Motor neuron (in vitro differentiated cells): ENCODE data around the gene EEFSEC. TPM values are rescaled to one million over a fixed set of nuclear protein-coding genes. Genes with fewer than 3 reads are reported as not detected.

Experiments
- ATAC-seq, 8 experiments: fragments of 200-7000 bp; cut with Tn5 transposase; replicated peaks in 6 of 8; 2 replicates each; pipeline ENCODE4 v1.8.0; 2021; ENCODE audit warnings: mild to moderate bottlenecking in 8 of 8, moderate library complexity in 8 of 8
- H3K27ac ChIP-seq, 2 donors: fragments of 250-450 bp; sonication (Bioruptor Pico); 2 replicates each; pipeline ENCODE4 v1.9.0; 2021; ENCODE audit warnings: antibody characterized with exemption in 2 of 2, mild to moderate bottlenecking in 2 of 2, moderate library complexity in 1 of 2
- H3K4me1 ChIP-seq, 2 donors: fragments of 250-450 bp; sonication (Bioruptor Pico); replicated peaks in 1 of 2; 2 replicates each; pipeline ENCODE4 v1.6.1; 2021; ENCODE audit warnings: antibody characterized with exemption in 2 of 2, mild to moderate bottlenecking in 2 of 2, moderate library complexity in 1 of 2
- H3K4me3 ChIP-seq, 5 donors: fragments of 250-450 bp; sonication (Bioruptor Pico); 2 replicates each; pipeline ENCODE4 v1.9.0; 2021; ENCODE audit warnings: antibody characterized with exemption in 5 of 5, mild to moderate bottlenecking in 5 of 5, moderate library complexity in 4 of 5
- WGBS, 10 experiments: fragments of 450-650 bp; shearing (Covaris generic); methylation state at CpG; one replicate each; pipeline ENCODE4 v1.0.0; 2022; 5-methylcytosine and 5-hydroxymethylcytosine counted together
- in situ Hi-C, 9 experiments: fragments of 400-800 bp; cut with MboI; loops; one replicate each; pipeline ENCODE4 v1.15.0; 2021; ENCODE audit warnings: low sequenced_read_pairs in 9 of 9, low pct_unique_long_range_greater_than_20kb in 2 of 9; ENCODE audit not compliant: unreplicated experiment in 9 of 9
- total RNA-seq, 8 experiments: library from RNA; unstranded; fragments of 300-600 nt; gene quantifications; 2 replicates each; pipeline versions ENCODE4 v1.2.3 to v1.2.4, GENCODE V29; 2022

EEFSEC gene, protein sequence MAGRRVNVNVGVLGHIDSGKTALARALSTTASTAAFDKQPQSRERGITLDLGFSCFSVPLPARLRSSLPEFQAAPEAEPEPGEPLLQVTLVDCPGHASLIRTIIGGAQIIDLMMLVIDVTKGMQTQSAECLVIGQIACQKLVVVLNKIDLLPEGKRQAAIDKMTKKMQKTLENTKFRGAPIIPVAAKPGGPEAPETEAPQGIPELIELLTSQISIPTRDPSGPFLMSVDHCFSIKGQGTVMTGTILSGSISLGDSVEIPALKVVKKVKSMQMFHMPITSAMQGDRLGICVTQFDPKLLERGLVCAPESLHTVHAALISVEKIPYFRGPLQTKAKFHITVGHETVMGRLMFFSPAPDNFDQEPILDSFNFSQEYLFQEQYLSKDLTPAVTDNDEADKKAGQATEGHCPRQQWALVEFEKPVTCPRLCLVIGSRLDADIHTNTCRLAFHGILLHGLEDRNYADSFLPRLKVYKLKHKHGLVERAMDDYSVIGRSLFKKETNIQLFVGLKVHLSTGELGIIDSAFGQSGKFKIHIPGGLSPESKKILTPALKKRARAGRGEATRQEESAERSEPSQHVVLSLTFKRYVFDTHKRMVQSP
- 10 to 100 TPM in 3 of 8 experiments, 1 to 10 TPM in 5; 5.8 to 20.7 (median 9.5) TPM for total RNA-seq

DNA sequence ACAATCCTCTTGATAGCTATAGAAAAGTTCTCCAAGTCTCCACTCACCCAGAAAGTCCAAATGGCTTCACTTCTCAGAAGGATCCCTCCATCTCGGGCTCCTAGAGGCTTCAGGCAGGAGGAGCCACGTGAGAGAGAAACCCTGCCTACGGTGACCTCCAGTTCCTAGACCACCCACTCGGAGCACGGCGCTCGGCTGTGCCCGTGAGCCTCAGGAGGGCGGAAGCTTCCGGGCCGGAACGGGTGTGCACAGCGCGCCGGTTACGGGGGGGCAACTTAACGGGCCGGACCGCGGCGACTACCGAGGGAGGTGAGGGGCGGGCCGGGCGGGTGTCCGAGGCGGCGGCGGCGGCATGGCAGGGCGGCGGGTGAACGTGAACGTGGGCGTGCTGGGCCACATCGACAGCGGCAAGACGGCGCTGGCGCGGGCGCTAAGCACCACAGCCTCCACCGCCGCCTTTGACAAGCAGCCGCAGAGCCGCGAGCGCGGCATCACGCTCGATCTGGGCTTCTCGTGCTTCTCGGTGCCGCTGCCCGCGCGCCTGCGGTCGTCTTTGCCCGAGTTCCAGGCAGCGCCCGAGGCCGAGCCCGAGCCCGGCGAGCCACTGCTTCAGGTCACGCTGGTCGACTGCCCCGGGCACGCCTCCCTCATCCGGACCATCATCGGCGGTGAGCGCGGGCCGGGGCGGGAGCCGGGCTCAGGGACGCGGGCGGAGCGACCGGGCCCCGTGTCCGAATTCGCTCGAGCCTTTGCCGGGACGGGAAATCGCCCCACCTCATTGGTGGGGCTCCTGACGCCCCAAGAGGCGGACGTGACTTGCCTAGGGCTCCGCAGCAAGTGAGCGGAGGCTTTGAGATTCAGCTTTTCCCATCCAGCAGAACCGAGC, at the start of gene EEFSEC:
Gene EEFSEC (plus strand): TSS at position 326 of the 886 bp plus-strand sequence. CDS start 27 bp downstream, at position 353.
- Histone ChIP-seq H3K4me3 (peak within 1 kb of the TSS; percentile 73 to 95 (median 87)), H3K27ac (peak within 1 kb of the TSS; percentile 79 to 82), H3K4me1 (peaks cover 6% of the 10 kb centered on the region in 2 donors)
- WGBS, 10 experiments, result 0 to 8% (median 0%) methylated on average over 1 to 26 of the region's 96 CpGs
- ATAC-seq, result peak; percentile 94 to 98 (median 96)
- in situ Hi-C loops, result loop anchor here in 2 of 9 experiments (25.0 kb wide), 3 partner anchors 159 to 434 kb away; no protein-coding TSS in a partner anchor

DNA sequence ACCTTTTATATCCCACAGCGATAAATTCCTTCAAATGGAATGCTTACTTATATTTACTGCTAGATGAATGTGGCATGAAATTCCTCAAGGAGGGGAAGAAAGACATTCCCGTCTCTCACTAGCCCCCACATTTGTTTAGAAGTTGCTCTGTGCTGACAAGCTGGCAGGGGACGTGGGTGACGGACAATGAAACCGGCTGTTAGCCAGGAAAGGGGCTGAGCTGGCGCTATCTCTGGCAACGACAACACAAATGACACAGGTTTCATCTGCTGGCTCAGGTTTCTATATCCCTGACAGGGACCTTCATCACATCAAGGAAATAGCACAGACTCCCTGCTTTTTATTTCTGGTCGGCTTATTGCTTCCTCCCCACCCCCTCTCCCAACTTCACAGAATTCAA, 45.4 kb upstream of the EEFSEC start:
- ATAC-seq, result peak in 3 of 8 experiments; percentile 38 to 90 (median 45)
- peaks cover 0 to under 1% of the 10 kb centered on the region in 2 donors for H3K4me1 ChIP-seq
- no peak overlapping the region for H3K27ac ChIP-seq
- in situ Hi-C loops, result no loop called here
- WGBS, 10 experiments, result 60 to 100% (median 88%) methylated on average over 1 to 7 of the region's 8 CpGs
- no peak overlapping the region for H3K4me3 ChIP-seq

DNA sequence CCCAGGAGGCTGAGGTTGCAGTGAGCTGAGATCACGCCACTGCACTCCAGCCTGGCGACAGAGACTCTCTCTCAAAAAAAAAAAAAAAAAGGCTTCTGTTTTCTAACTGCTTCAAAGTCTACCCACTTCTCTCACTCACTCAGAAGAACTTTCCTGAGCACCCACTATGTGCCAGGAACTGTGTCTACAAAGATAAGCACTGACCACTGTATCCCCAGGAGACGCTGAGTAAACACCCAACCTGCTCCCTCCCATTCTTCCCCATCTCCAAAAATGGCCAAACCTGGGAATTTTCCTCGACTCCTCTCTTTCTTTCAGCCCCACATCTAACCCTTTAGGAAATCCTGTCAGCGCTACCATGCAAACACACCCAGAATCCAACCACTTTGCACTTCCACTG, 42.1 kb upstream of the EEFSEC start:
- in situ Hi-C loops, result no loop called here
- Histone ChIP-seq H3K4me1 (no peaks in the 10 kb centered on the region), H3K27ac (no peak overlapping the region), H3K4me3 (no peak overlapping the region)
- WGBS, 10 experiments, result 80 to 100% (median 100%) methylated on average over 1 to 5 of the region's 5 CpGs; no CpG with 5 or more reads in 3 of the 10 experiments
- ATAC-seq, result no peak

DNA sequence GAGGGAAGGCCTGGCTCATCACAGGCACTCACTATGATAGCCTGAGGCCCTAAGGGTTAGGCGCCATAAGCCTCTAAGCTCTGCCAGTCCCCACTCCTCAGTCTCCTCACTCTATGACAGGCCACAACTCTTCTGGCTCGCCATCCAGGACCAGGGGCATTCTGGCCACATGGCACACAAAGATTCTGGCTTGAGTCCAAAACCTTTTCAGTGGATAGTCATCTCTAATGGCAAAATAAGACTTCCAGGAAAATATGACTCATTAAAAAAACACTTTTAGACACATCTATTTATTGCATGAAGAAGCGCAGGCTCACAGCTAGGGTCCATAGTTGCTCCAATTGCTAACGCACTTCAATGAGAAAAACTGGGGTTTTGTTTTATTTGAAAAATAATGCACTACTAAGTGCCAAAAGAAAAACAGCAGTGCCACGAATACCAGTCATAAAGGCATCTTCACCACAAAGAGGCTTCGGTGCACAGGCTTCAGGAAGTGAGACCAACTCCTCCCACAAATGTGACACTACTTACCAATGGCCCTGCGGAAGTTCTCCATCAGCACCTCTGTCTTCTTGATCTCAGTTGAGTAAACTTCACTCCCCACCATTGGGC, 40.8 kb upstream of the EEFSEC start:
- peak in 5 of 8 experiments; percentile 21 to 83 (median 52) for ATAC-seq
- 73 to 100% (median 91%) methylated on average over 1 to 6 of the region's 7 CpGs for WGBS, 10 experiments
- no peak overlapping the region for H3K27ac ChIP-seq
- no peak overlapping the region for H3K4me3 ChIP-seq
- no peaks in the 10 kb centered on the region for H3K4me1 ChIP-seq
- in situ Hi-C loops, result no loop called here

DNA sequence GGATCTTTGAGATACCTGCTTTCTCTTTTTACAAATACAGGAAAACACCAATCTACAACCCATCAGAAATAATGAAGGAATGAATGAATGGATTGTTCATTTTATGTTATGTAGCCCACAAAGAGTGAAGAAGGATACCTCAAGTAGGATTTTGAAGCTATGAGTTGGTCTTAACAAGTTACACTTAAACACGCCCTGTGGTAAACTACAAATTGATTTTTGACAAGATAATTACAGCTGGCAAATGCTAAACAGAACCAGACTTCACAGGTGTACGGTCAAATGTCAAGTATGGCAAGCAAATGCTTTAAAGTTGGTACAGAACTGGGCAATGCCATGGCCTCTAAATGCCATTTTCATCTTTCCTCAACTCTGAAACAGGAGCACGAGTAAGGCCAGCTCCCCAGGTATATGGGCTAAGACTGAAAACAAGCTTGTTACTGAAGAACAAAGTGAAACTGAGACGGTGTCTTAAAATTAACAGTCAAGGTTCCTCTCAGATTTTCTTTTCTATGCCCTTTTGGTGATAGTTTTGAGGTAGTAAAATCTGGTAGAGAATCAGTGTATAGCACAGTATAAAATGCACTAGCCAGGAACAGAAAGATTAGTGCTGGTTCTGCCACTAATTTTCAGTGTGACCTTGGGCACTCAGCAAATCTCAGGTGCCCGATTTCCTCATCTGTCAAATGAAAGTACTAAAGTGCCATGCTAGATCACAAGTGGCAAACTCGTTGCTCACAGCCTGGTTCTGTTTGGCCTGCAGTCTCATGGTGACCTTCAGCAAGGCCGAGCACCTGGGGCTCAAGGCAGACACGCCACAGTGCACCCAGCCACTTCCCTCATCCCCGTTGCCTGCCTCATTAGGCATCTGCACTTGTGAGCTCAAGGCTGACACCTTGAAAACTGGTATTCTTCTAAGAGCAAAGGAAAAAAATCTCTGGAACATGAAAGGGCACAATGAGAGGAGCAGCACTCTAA, 39.2 kb upstream of the EEFSEC start:
- no peak overlapping the region for H3K4me3 ChIP-seq
- H3K4me1 ChIP-seq, result no peaks in the 10 kb centered on the region
- H3K27ac ChIP-seq, result no peak overlapping the region
- no peak for ATAC-seq
- WGBS, 10 experiments, result 83 to 100% (median 90%) methylated on average over 1 to 8 of the region's 9 CpGs; no CpG with 5 or more reads in 1 of the 10 experiments
- in situ Hi-C loops, result no loop called here

DNA sequence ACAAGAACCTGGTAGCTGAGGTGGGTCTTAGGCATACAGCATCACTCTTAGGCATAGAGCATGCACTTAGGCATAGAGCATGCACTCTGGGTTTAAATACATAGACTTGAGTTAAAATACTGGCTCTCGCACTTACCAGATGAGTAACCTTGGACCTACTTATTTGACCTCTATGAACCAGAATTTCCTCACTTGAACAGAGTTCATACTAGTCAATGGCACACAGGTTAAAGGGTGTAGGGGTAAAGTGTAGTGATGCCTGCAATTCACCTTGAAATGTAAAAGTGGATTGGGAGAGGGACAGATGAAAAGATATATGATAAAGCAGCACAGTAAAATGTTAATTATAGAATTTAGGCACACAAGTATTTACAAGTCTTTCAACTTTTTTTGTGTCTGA, 31.3 kb upstream of the EEFSEC start:
- Histone ChIP-seq H3K4me1 (peaks cover 7 to 10% of the 10 kb centered on the region in 2 donors), H3K27ac (no peak overlapping the region), H3K4me3 (no peak overlapping the region)
- in situ Hi-C loops, result no loop called here
- no peak for ATAC-seq
- WGBS, 10 experiments, result 100% methylated on average over 1 of the region's 1 CpG; no CpG with 5 or more reads in 3 of the 10 experiments

DNA sequence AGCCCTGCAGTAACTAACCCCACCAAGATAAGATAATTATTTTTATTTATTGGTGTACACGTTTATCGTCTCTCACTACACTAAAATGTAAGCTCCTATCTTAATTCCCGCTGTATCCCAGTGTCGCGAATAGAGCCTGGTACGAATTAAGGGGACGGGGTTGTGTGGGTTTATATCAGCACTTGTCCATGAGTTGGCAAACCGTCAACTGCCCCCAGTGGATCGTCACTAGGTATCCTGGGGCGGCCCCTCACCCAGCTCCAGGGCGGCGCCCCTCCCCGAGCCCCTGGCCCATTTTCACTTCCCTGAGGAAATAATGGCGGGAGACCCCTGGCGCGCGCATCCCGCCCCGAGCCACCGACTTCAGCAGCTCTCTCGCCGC, 30.1 kb upstream of the EEFSEC start:
- in situ Hi-C loops, result no loop called here
- Histone ChIP-seq H3K4me1 (peaks cover 7 to 10% of the 10 kb centered on the region in 2 donors), H3K27ac (peak overlapping the region; percentile 64 to 67), H3K4me3 (peak overlapping the region; percentile 66 to 79 (median 72))
- 0 to 6% (median 0%) methylated on average over 2 to 12 of the region's 22 CpGs; no CpG with 5 or more reads in 2 of the 10 experiments for WGBS, 10 experiments
- no peak for ATAC-seq

DNA sequence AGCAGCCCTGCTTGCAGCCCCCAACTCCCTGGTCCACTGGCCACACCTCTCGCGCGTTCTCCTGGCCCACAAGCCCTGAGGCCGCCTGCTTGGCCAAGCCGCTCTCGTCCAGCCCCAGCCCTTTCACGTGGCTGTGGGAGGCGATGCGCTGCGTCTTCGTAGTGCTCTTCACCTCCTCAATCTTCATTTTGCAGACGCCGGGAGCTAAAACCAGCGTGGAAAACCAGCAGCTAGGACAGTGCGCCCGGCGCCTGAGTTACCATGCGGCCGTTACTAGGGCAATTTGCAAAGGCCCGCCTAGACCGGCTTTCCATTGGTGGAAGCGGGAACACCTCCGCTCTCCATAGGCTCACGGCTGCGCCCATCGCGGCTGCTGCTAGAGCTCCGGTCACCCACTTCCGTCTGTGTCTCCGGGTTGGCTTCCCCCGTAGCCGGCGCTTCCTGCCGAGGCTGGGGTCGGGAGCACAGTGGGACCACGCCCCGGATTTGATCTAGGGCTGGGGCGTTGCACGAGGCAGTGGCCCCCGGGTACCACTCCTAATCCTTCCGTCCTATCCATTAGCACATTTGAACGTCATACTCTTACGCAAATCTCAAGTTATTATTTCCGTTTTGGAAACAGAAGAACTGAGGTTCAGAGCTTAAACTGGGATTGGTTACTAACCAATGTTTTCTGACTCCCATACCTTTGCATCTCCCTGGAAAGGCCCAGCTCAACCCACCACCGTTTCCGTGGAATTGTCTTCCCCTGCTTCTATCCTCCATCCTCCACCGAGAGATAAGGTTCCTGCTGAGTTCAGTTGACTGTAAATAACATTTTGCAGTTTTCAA, 29.5 kb upstream of the EEFSEC start, which contains the start of gene RUVBL1:
Gene RUVBL1 (minus strand): TSS at position 275 of the 831 bp plus-strand sequence. CDS start 88 bp downstream, at position 187.
- peaks cover 7 to 10% of the 10 kb centered on the region in 2 donors for H3K4me1 ChIP-seq
- in situ Hi-C loops, result no loop called here
- 0 to 42% (median 8%) methylated on average over 3 to 25 of the region's 47 CpGs; no CpG with 5 or more reads in 1 of the 10 experiments for WGBS, 10 experiments
- peak within 1 kb of the TSS; percentile 66 to 79 (median 72) for H3K4me3 ChIP-seq
- peak within 1 kb of the TSS; percentile 64 to 67 for H3K27ac ChIP-seq
- peak; percentile 98 to 99 (median 99) for ATAC-seq

DNA sequence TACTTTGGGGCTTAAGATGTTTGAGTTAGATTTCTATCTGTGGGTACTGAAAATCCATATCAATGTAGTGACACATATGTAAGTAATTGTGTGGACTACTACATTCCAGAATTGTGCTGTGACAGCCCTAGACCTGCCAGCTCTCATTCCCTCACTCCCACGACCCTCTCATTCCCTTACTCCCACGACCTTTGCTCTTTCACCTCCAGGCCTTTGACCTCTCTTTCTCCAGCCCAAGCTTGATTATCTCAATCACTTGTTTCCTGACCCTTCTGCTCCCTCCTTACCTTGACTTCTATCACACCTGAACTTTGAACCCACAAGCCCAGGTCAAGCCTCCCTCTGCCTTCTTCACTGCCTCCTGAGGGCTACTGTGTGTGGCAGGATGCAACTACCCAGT, 26.0 kb upstream of the EEFSEC start:
- Histone ChIP-seq H3K4me3 (no peak overlapping the region), H3K4me1 (peaks cover 7 to 10% of the 10 kb centered on the region in 2 donors), H3K27ac (no peak overlapping the region)
- in situ Hi-C loops, result no loop called here
- WGBS, 10 experiments, result 6 to 57% (median 32%) methylated on average over 2 of the region's 2 CpGs; no CpG with 5 or more reads in 4 of the 10 experiments
- no peak for ATAC-seq

DNA sequence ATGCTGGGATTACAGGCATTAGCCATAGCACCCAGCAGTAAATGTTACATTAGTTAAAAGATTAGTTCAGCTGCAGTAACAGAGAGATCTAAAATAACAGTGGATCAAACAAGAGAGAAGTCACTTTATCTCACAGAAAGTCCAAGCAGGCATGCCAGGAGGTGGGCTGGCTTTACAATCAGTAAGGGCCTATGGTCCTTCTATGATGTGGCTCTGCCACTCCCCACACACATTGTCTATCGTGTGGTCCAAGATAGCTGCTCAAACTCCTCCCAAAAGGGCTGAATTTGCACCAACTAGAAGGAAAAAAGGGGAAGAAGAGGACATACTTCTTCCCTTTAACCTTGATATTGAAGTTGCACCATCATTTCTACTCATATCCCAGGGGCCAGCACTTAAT, 25.0 kb upstream of the EEFSEC start:
- H3K4me3 ChIP-seq, result no peak overlapping the region
- no peak overlapping the region for H3K27ac ChIP-seq
- WGBS, 10 experiments, result 0 to 57% (median 30%) methylated on average over 1 of the region's 1 CpG; no CpG with 5 or more reads in 3 of the 10 experiments
- ATAC-seq, result no peak
- peaks cover 0 to 4% of the 10 kb centered on the region in 2 donors for H3K4me1 ChIP-seq
- in situ Hi-C loops, result no loop called here
